WTC11 (cell line): ENCODE results near the gene CA5B. TPM values are rescaled to one million over a fixed set of nuclear protein-coding genes. Genes with fewer than 3 reads are reported as not detected.

Experiments used
- ATAC-seq: fragments of 200-7000 bp; cut with Tn5 transposase; 2 replicates; pipeline ENCODE4 v1.10.0; 2021; ENCODE audit warnings: mild to moderate bottlenecking, moderate library complexity
- CTCF ChIA-PET: fragments of 300-600 bp; sonication (Branson Sonifier 250); formaldehyde crosslinking; loops from one replicate; lab custom pipeline; 2021; ENCODE audit warnings: antibody characterized with exemption; lab: Charles Lee
- POLR2A ChIA-PET: fragments of 350-600 bp; sonication (Branson Sonifier 250); formaldehyde crosslinking; loops from one replicate; lab custom pipeline; 2021; ENCODE audit warnings: antibody characterized with exemption; lab: Charles Lee
- DNase-seq: peaks from one replicate; pipeline ENCODE4 v3.0.0; 2021; ENCODE audit warnings: low spot score
- H3K27ac Mint-ChIP-seq: 2 replicates; pipeline ENCODE4 v1.8.0; 2021; ENCODE audit warnings: mixed read lengths
- H3K27me3 Mint-ChIP-seq: 2 replicates; pipeline ENCODE4 v1.8.0; 2021; ENCODE audit warnings: low read depth, mild to moderate bottlenecking, moderate library complexity, mixed read lengths
- H3K36me3 Mint-ChIP-seq: 2 replicates; pipeline ENCODE4 v1.8.0; 2021; ENCODE audit warnings: mixed read lengths
- H3K4me1 Mint-ChIP-seq: 2 replicates; pipeline ENCODE4 v1.8.0; 2022; ENCODE audit warnings: mixed read lengths
- H3K4me3 Mint-ChIP-seq: 2 replicates; pipeline ENCODE4 v1.8.0; 2021; ENCODE audit warnings: mild to moderate bottlenecking, moderate library complexity, mixed read lengths
- H3K9me3 Mint-ChIP-seq: 2 replicates; pipeline ENCODE4 v1.8.0; 2021; ENCODE audit warnings: mixed read lengths
- ATF1 ChIP-seq: sonication (generic); formaldehyde crosslinking; IDR thresholded peaks from 2 replicates; pipeline ENCODE4 v1.8.1; 2023; ENCODE audit warnings: mild to moderate bottlenecking, moderate library complexity, missing genetic modification reagents
- ATF6 ChIP-seq: sonication (generic); formaldehyde crosslinking; IDR thresholded peaks from 2 replicates; pipeline ENCODE4 v1.8.1; 2023; ENCODE audit warnings: mild to moderate bottlenecking, missing genetic modification reagents
- CREB1 ChIP-seq: sonication (generic); formaldehyde crosslinking; IDR thresholded peaks from 2 replicates; pipeline ENCODE4 v1.8.0; 2023; ENCODE audit warnings: mild to moderate bottlenecking, missing genetic modification reagents
- CREM ChIP-seq: sonication (generic); formaldehyde crosslinking; IDR thresholded peaks from 2 replicates; pipeline ENCODE4 v1.8.1; 2022; ENCODE audit warnings: mild to moderate bottlenecking, missing genetic modification reagents, moderate library complexity
- E2F1 ChIP-seq: sonication (generic); formaldehyde crosslinking; IDR thresholded peaks from 2 replicates; pipeline ENCODE4 v1.8.0; 2022; ENCODE audit warnings: mild to moderate bottlenecking, missing genetic modification reagents
- ELF4 ChIP-seq: sonication (generic); formaldehyde crosslinking; IDR thresholded peaks from 2 replicates; pipeline ENCODE4 v1.8.1; 2022; ENCODE audit warnings: low read depth, mild to moderate bottlenecking, moderate library complexity, missing genetic modification reagents
- EMX1 ChIP-seq: fragments of 250-450 bp; sonication (Bioruptor Pico); IDR thresholded peaks from 2 replicates; pipeline ENCODE4 v1.8.0; 2021; ENCODE audit warnings: mild to moderate bottlenecking
- ERG ChIP-seq: fragments of 250-450 bp; sonication (Bioruptor Pico); IDR thresholded peaks from 2 replicates; pipeline ENCODE4 v1.8.0; 2021; ENCODE audit warnings: mild to moderate bottlenecking
- GABPB1 ChIP-seq: sonication (generic); formaldehyde crosslinking; IDR thresholded peaks from 2 replicates; pipeline ENCODE4 v1.8.1; 2023; ENCODE audit warnings: mild to moderate bottlenecking, missing genetic modification reagents
- GRHL2 ChIP-seq: fragments of 250-450 bp; sonication (Bioruptor Pico); IDR thresholded peaks from 2 replicates; pipeline ENCODE4 v1.8.0; 2022; ENCODE audit warnings: mild to moderate bottlenecking, moderate library complexity; ENCODE audit not compliant: insufficient replicate concordance, severe bottlenecking
- HMGA2 ChIP-seq: fragments of 250-450 bp; sonication (Bioruptor Pico); IDR thresholded peaks from 2 replicates; pipeline ENCODE4 v1.4.0; 2021; ENCODE audit warnings: mild to moderate bottlenecking, moderate library complexity
- KAT7 ChIP-seq: sonication (generic); formaldehyde crosslinking; IDR thresholded peaks from 2 replicates; pipeline ENCODE4 v1.8.1; 2023; ENCODE audit warnings: missing genetic modification reagents, mild to moderate bottlenecking, borderline replicate concordance
- NFYB ChIP-seq: sonication (generic); formaldehyde crosslinking; conservative IDR thresholded peaks from 2 replicates; pipeline ENCODE4 v1.8.0; 2022; ENCODE audit warnings: low read depth, missing genetic modification reagents
- PREB ChIP-seq: sonication (generic); formaldehyde crosslinking; IDR thresholded peaks from 2 replicates; pipeline ENCODE4 v1.8.1; 2022; ENCODE audit warnings: mild to moderate bottlenecking, missing genetic modification reagents, moderate library complexity, borderline replicate concordance
- SMAD3 ChIP-seq: sonication (generic); formaldehyde crosslinking; IDR thresholded peaks from 2 replicates; pipeline ENCODE4 v1.8.0; 2022; ENCODE audit warnings: missing genetic modification reagents, mild to moderate bottlenecking, borderline replicate concordance
- SMAD4 ChIP-seq: sonication (generic); formaldehyde crosslinking; IDR thresholded peaks from 2 replicates; pipeline ENCODE4 v1.8.0; 2022; ENCODE audit warnings: mild to moderate bottlenecking, missing genetic modification reagents
- SP1 ChIP-seq: sonication (generic); formaldehyde crosslinking; conservative IDR thresholded peaks from 2 replicates; pipeline ENCODE4 v1.8.1; 2022; ENCODE audit warnings: missing genetic modification reagents
- TEAD1 ChIP-seq: sonication (generic); formaldehyde crosslinking; IDR thresholded peaks from 2 replicates; pipeline ENCODE4 v1.8.0; 2022; ENCODE audit warnings: mild to moderate bottlenecking, missing genetic modification reagents
- USF1 ChIP-seq: sonication (generic); formaldehyde crosslinking; IDR thresholded peaks from 2 replicates; pipeline ENCODE4 v1.8.0; 2022; ENCODE audit warnings: mild to moderate bottlenecking, missing genetic modification reagents
- ZMAT4 ChIP-seq: fragments of 250-450 bp; sonication (Bioruptor Pico); IDR thresholded peaks from 2 replicates; pipeline ENCODE4 v1.9.0; 2021; ENCODE audit warnings: mild to moderate bottlenecking
- ZNF219 ChIP-seq: sonication (generic); formaldehyde crosslinking; IDR thresholded peaks from 2 replicates; pipeline ENCODE4 v1.8.0; 2023; ENCODE audit warnings: missing genetic modification reagents, mild to moderate bottlenecking, borderline replicate concordance
- ZNF396 ChIP-seq: fragments of 250-450 bp; sonication (Bioruptor Pico); IDR thresholded peaks from 2 replicates; pipeline ENCODE4 v1.8.0; 2021; ENCODE audit warnings: mild to moderate bottlenecking, moderate library complexity, borderline replicate concordance
- ZNF512 ChIP-seq: sonication (generic); formaldehyde crosslinking; IDR thresholded peaks from 2 replicates; pipeline ENCODE4 v1.8.1; 2022; ENCODE audit warnings: missing genetic modification reagents, borderline replicate concordance
- ZNF671 ChIP-seq: fragments of 250-450 bp; sonication (Bioruptor Pico); IDR thresholded peaks from 2 replicates; pipeline ENCODE4 v1.8.0; 2021; ENCODE audit warnings: mild to moderate bottlenecking
- ZSCAN18 ChIP-seq: fragments of 250-450 bp; sonication (Bioruptor Pico); IDR thresholded peaks from 2 replicates; pipeline ENCODE4 v2.1.2; 2022; ENCODE audit warnings: mild to moderate bottlenecking, moderate library complexity
- total RNA-seq: library from RNA; stranded (reverse); gene quantifications from 3 replicates; pipeline ENCODE4 v1.2.3, GENCODE V29; 2021

The CA5B gene
- total RNA-seq, 1 experiment from 2014 or later = 9.0 TPM

- Mint-ChIP-seq H3K9me3 (no peaks in the 10 kb centered on the region), H3K27ac (peak overlapping the region; percentile 96), H3K36me3 (peaks cover 31% of the 10 kb centered on the region), H3K4me1 (peaks cover 21% of the 10 kb centered on the region), H3K27me3 (no peaks in the 10 kb centered on the region), H3K4me3 (no peak overlapping the region)
- ATAC-seq = peak; percentile 91
- CTCF ChIA-PET = interaction anchor here (1.0 to 1.4 kb wide), 3 partner anchors 16 to 621 kb away, joined by 3 read pairs; no protein-coding TSS in a partner anchor
- DNase-seq = peak; percentile 16
- TF ChIP-seq ZNF219 (CRISPR knock-in tag) (no peak), E2F1 (CRISPR knock-in tag) (no peak), ERG (CRISPR knock-in tag) (no peak), GABPB1 (CRISPR knock-in tag) (no peak), ZSCAN18 (CRISPR knock-in tag) (no peak), GRHL2 (CRISPR knock-in tag) (no peak), ATF1 (CRISPR knock-in tag) (no peak), SMAD4 (CRISPR knock-in tag) (no peak), ZNF512 (CRISPR knock-in tag) (no peak), HMGA2 (CRISPR knock-in tag) (no peak), PREB (CRISPR knock-in tag) (no peak), TEAD1 (CRISPR knock-in tag) (no peak)
- POLR2A ChIA-PET = interaction anchor here (0.7 to 1.0 kb wide), 3 partner anchors 39 to 897 kb away, joined by 3 read pairs; partner anchors contain the start of gene AP1S2
These were observed 77.8 kb downstream of the CA5B start for GRCh38 chrX:15815779-15816437.

- H3K27ac Mint-ChIP-seq = peak overlapping the region; percentile 96
- peaks cover 21% of the 10 kb centered on the region for H3K4me1 Mint-ChIP-seq
- no peaks in the 10 kb centered on the region for H3K9me3 Mint-ChIP-seq
- H3K36me3 Mint-ChIP-seq = peaks cover 35% of the 10 kb centered on the region
- ATAC-seq (peak; percentile 53), DNase-seq (no peak)
- CTCF ChIA-PET = interaction anchor here (0.7 to 1.4 kb wide), 3 partner anchors 27 to 620 kb away, joined by 3 read pairs; no protein-coding TSS in a partner anchor
- H3K27me3 Mint-ChIP-seq = no peaks in the 10 kb centered on the region
- H3K4me3 Mint-ChIP-seq = no peak overlapping the region
- POLR2A ChIA-PET = interaction anchor here (0.7 to 1.0 kb wide), 3 partner anchors 38 to 897 kb away, joined by 3 read pairs; partner anchors contain the start of gene AP1S2
- no peak for TF ChIP-seq USF1 (CRISPR knock-in tag)
- no peak for TF ChIP-seq KAT7
- no peak for TF ChIP-seq NFYB (CRISPR knock-in tag)
- TF ChIP-seq ZMAT4 (CRISPR knock-in tag) = no peak
- no peak for TF ChIP-seq SP1 (CRISPR knock-in tag)
- no peak for TF ChIP-seq ZNF396 (CRISPR knock-in tag)
- no peak for TF ChIP-seq ZNF671 (CRISPR knock-in tag)
- no peak for TF ChIP-seq ELF4 (CRISPR knock-in tag)
- no peak for TF ChIP-seq ATF6
- no peak for TF ChIP-seq EMX1 (CRISPR knock-in tag)
- TF ChIP-seq CREM (CRISPR knock-in tag) = no peak
- TF ChIP-seq ZNF219 (CRISPR knock-in tag) = no peak
- TF ChIP-seq CREB1 = no peak
- TF ChIP-seq HMGA2 (CRISPR knock-in tag) = no peak
- no peak for TF ChIP-seq SMAD3
These were observed 78.4 kb downstream of the CA5B start for GRCh38 chrX:15816438-15816809.
